Parathyroid adenoma (tissue), 2 donors: ENCODE measurements around the gene SNX6.
"Not testable (repeated sequence)": the region's sequence is repeated elsewhere in the genome, so short reads cannot be mapped to it uniquely, and the experiment has no call there.

Experiments
- H2AFZ ChIP-seq: fragments of 300-600 bp; sonication (generic); one replicate; pipeline ENCODE4 v1.7.0; 2017; ENCODE audit warnings: antibody characterized with exemption, mild to moderate bottlenecking
- H3K27ac ChIP-seq: fragments of 300-600 bp; sonication (generic); one replicate; pipeline ENCODE4 v1.7.0; 2017
- H3K27me3 ChIP-seq: fragments of 300-600 bp; sonication (generic); one replicate; pipeline ENCODE4 v1.7.0; 2017; ENCODE audit warnings: low read length; ENCODE audit not compliant: control insufficient read depth, insufficient read depth
- H3K36me3 ChIP-seq: fragments of 300-600 bp; sonication (generic); one replicate; pipeline ENCODE4 v1.7.0; 2017; ENCODE audit warnings: low read length; ENCODE audit not compliant: control insufficient read depth, insufficient read depth
- H3K4me1 ChIP-seq: fragments of 300-600 bp; sonication (generic); one replicate; pipeline ENCODE4 v1.7.0; 2017; ENCODE audit warnings: control low read depth
- H3K4me2 ChIP-seq: fragments of 300-600 bp; sonication (generic); one replicate; pipeline ENCODE4 v1.7.0; 2017; ENCODE audit warnings: low read length
- H3K4me3 ChIP-seq: fragments of 300-600 bp; sonication (generic); one replicate; pipeline ENCODE4 v1.7.0; 2017; ENCODE audit warnings: low read depth, low read length
- H3K79me2 ChIP-seq: fragments of 300-600 bp; sonication (generic); one replicate; pipeline ENCODE4 v1.7.0; 2017; ENCODE audit warnings: control low read depth
- H3K9ac ChIP-seq: fragments of 300-600 bp; sonication (generic); one replicate; pipeline ENCODE4 v1.7.0; 2017; ENCODE audit warnings: mild to moderate bottlenecking
- H3K9me3 ChIP-seq: fragments of 300-600 bp; sonication (generic); one replicate; pipeline ENCODE4 v1.7.0; 2017; ENCODE audit warnings: low read length; ENCODE audit not compliant: control insufficient read depth
- TF ChIP-seq, protein P1 (sequence below): fragments of 300-600 bp; sonication (generic); IDR thresholded peaks from one replicate; pipeline ENCODE4 v1.7.0; 2017; ENCODE audit warnings: antibody characterized with exemption, mild to moderate bottlenecking
- donor health status: primary hyperparathyroidism.

SNX6 gene

DNA sequence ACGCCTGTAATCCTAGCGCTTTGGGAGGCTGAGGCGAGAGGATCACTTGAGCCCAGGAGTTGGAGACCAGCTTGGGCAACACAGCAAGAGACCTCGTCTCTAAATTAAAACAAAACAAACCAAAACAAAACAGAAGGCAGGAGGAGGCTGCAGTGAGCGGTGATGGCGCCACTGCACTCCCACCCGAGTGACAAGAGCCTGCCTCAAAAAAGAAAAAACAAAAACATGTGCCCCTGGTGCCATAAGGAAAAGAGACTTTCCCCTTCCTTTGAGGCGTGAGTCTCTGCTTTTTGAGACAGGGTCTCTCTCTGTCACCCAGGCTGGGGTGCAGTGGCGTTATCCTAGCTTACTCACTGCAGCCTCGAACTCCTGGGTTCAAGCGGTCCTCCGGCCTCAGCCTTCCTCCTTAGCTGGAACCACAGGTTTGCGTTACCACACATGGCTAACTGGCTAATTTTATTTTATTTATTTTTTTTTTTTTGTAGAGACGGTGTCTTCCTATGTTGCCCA is 81.4 kb downstream of the SNX6 start:
- Histone ChIP-seq H3K36me3 (no peaks in the 10 kb centered on the region), H3K9ac (no peak overlapping the region), H3K79me2 (no peaks in the 10 kb centered on the region), H3K4me3 (no peak overlapping the region), H3K27ac (no peak overlapping the region), H3K9me3 (no peaks in the 10 kb centered on the region), H3K27me3 (no peaks in the 10 kb centered on the region), H3K4me2 (no peak overlapping the region), H2AFZ (no peak overlapping the region), H3K4me1 (no peaks in the 10 kb centered on the region)
- TF ChIP-seq, protein P1, sequence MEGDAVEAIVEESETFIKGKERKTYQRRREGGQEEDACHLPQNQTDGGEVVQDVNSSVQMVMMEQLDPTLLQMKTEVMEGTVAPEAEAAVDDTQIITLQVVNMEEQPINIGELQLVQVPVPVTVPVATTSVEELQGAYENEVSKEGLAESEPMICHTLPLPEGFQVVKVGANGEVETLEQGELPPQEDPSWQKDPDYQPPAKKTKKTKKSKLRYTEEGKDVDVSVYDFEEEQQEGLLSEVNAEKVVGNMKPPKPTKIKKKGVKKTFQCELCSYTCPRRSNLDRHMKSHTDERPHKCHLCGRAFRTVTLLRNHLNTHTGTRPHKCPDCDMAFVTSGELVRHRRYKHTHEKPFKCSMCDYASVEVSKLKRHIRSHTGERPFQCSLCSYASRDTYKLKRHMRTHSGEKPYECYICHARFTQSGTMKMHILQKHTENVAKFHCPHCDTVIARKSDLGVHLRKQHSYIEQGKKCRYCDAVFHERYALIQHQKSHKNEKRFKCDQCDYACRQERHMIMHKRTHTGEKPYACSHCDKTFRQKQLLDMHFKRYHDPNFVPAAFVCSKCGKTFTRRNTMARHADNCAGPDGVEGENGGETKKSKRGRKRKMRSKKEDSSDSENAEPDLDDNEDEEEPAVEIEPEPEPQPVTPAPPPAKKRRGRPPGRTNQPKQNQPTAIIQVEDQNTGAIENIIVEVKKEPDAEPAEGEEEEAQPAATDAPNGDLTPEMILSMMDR: no peak

DNA sequence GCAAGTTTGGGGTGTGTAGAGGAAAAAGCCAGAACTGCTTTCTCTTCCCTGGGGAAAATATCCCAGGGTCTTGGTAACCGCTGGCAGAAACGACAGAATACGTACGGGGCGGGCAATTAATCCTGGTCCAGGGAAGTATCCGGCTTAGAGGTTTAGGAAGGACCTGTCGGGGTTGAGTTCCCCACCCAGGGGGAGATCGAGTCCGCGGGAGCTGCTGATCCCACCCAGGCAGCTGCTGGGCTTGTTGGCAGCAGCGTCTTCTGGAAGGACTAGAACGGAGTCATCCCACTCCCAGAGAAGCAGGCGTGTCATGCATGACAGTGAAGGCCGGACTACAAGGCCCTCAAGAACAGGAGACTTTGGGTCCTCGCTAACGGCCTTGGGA is 82.8 kb downstream of the SNX6 start:
- not testable (repeated sequence) for H3K4me1 ChIP-seq, H3K36me3 ChIP-seq, H3K4me3 ChIP-seq, H3K4me2 ChIP-seq, H3K27ac ChIP-seq, H3K27me3 ChIP-seq, H3K9me3 ChIP-seq, H2AFZ ChIP-seq, H3K79me2 ChIP-seq, H3K9ac ChIP-seq

DNA sequence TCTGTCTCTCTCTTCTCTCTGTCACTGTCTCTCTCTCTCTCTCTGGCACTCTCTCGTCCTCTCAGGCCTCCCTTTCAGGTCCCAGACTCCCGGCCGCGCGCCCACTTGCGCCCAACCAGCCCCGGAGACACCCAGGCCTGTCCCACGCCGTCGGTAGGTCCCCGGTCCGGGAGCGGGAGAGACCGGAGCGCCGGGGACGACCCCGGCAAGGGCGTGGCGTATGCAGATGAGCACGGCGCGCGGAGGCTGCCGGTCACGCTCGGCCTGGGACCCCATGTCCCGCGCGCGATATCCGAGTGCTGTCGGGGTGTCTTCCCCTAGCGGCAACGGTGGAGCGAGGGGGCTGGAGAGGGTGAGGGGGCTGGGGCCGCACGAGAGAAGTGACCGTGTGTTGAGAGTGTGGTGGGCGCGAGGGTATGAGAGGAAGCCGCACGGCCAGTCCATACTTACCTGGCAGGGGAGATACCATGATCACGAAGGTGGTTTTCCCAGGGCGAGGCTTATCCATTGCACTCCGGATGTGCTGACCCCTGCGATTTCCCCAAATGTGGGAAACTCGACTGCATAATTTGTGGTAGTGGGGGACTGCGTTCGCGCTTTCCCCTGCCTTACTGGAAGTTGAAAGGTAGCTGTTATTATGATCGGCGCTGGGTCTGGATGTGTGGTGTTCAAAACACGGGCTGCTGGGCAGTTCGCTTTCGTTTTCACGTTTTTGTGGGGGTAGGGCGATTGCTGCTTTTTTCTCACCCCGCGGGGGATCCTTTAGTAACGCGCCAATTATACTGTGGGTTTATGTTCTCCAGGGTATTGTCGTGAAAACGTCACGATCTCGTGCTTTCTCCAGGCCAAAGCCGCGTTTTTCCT is 83.4 kb downstream of the SNX6 start:
- H3K27ac ChIP-seq, H3K4me3 ChIP-seq, H2AFZ ChIP-seq, H3K4me1 ChIP-seq, H3K27me3 ChIP-seq, H3K36me3 ChIP-seq, H3K79me2 ChIP-seq, H3K9me3 ChIP-seq, H3K9ac ChIP-seq, H3K4me2 ChIP-seq: not testable (repeated sequence)

DNA sequence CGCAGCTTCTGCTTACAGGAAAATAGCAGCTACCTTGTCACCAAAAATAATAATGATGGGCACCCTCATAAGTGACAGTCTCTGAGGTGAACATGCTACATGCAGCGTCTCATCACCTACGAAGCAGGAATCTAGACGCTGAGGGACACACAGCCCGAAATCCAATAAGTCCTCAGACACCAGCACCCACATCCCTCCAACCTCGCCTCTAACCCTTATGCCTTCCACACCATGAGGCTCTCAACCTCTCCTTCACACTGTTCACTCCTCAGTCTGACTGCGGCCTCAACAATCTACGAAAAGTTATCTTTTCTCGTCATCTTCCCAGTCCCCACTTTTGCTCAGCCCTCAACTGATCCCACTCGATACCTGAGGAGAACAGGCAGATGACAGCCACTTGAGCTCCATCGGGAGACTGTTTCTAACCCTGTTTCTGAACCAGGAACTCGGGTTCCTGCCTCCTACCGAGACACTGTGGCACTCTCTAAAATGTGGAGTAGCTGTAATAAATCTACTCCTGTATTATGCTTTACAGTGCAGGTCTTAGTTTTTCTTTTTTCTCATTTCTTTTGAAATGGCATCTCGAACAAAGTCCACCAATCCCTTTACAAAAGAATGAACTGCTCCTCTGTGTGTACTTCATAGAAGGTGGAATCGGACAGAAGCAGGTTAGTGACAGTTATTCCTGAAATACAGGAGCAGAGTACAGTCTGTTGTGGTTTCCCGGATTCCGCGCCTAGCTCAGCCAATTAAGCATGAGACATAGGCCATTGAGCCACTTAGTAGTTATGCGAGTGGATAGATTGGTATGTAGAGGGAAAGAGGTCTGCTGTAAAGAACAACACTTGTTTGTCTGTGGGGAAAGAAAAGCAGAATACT is 89.5 kb downstream of the SNX6 start:
- Histone ChIP-seq H3K4me2 (peak overlapping the region; percentile 3), H3K79me2 (peaks cover 14% of the 10 kb centered on the region), H3K4me3 (peak overlapping the region; percentile 94), H2AFZ (peak overlapping the region; percentile 99), H3K27ac (peak overlapping the region; percentile 93)
- not testable (repeated sequence) for H3K36me3 ChIP-seq, H3K9ac ChIP-seq, H3K9me3 ChIP-seq, H3K4me1 ChIP-seq, H3K27me3 ChIP-seq

DNA sequence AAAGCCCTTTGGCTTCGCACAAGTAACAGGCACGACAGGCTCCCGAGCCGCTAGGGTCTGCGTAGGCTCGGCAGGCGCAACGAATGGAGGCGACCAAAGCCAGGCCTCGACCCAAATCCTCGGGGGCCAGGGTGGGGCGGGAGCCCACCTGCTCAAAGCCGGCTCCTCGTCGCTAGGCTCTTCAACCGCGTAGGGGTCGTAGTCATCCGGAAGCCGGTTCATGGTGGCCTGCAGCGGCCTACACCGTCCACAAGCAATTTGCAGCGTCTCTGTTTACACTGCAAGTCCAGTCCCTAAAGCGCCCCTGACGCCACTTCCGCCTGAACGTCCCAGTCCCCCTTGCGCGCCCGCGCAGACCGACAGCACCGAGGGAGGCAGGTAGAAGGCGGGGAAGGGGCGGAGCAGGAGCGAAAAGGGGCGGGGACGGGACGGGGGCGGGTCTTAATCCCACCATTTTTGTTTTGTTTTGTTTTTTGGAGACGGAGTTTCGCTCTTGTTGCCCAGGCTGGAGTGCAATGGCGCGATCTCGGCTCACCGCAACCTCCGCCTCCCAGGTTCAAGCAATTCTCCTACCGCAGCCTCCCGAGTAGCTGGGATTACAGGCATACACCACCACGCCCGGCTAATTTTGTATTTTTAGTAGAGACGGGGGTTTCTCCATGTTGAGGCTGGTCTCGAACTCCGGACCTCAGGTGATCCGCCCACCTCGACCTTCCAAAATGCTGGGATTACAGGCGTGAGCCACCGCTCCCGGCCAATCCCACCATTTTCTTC is 90.4 kb downstream of the SNX6 start, which contains the start of gene EAPP:
Gene EAPP, minus strand, starts transcription at position 295 of the 774 bp plus-strand sequence. Its CDS starts 73 bp downstream, at position 222.
- H3K27ac ChIP-seq: peak within 1 kb of the TSS; percentile 93
- H3K9me3 ChIP-seq: no peaks in the 10 kb centered on the region
- peaks cover 9% of the 10 kb centered on the region for H3K4me1 ChIP-seq
- peak within 1 kb of the TSS; percentile 94 for H3K4me3 ChIP-seq
- H3K79me2 ChIP-seq: peaks cover 14% of the 10 kb centered on the region
- H3K9ac ChIP-seq: peak within 1 kb of the TSS; percentile 75
- no peaks in the 10 kb centered on the region for H3K36me3 ChIP-seq
- no peaks in the 10 kb centered on the region for H3K27me3 ChIP-seq
- peak within 1 kb of the TSS; percentile 79 for H3K4me2 ChIP-seq
- peak within 1 kb of the TSS; percentile 99 for H2AFZ ChIP-seq
- TF ChIP-seq, protein P1: no peak
